Posterior vena cava (tissue), 2 donors: ENCODE data around the gene ZNF333. TPM values are rescaled to one million over a fixed set of nuclear protein-coding genes. Genes with fewer than 3 reads are reported as not detected.

ENCODE experiments used
- DNase-seq: peaks from one replicate; pipeline ENCODE4 v3.0.0-alpha.2; 2020; ENCODE audit warnings: low spot score
- intact Hi-C, 2 donors: fragments of 100-400 bp; cut with DNase I; formaldehyde crosslinking; loops; one replicate each; pipeline versions ENCODE4 v1.14.1 to v1.14.2; 2022 to 2023
- total RNA-seq, 2 donors: library from RNA; stranded (reverse); fragmentation: NEBNext Ultra II Directional; extraction: Animal tissue kit (Norgen Biotek cat#: 25700); gene quantifications; one replicate each; pipeline ENCODE4 v1.2.1, GENCODE V29; 2021
- donor health status: DM: yes; HTN: yes; CAD: no.
- donor health status: DM: yes; HTN: yes; CAD: no.

Gene ZNF333
- total RNA-seq, 2 donors from 2014 or later: 17.5 to 20.3 TPM

DNA sequence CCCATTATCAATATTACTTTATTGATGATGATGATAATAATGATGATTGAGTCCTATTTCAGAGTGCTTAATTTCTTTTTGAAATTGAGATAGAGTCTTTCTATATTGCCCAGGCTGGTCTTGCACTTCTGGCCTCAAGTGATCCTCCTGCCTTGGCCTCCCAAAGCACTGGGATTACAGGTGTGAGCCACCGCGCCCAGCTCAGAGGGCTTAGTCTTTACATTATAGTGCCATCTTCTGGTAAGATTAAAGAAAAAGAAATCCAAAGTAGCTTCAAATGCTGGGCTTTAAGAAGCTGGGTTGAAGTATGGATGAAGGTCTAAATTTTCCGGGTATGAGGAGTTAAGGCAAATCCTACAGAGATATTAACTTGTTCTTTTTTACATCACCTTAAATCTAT, 3.4 kb upstream of the ZNF333 start:
- intact Hi-C loops: loop anchor here in 1 of 2 donors (5.0 kb wide), 1 partner anchor 119 kb away; no protein-coding TSS in a partner anchor
- no peak for DNase-seq

DNA sequence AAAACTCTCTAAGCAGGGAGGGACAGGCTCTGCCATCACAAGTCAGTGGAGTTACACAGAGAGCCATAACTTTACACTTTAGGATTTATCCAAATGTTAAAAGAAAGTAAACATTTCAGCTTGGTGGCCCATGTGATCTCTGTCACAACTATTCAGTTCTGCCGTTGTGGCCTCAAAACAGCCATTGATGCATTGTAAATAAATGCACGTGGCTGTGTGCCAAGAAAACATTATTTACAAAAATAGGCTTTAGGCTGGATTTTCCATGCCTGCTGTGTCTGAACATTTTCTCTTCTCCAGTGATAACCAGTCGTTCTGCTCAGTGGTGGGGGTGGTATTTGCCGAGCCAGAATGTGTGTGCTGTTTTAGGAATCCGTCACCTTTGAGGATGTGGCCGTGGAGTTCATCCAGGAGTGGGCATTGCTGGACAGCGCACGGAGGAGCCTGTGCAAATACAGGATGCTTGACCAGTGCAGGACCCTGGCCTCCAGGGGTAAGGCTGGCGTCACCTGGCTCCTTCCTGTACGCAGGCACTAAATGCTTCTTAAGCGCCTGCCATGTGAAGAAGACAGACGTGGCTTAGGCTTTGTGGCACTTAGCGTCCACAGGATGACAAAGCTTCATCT, 4.9 kb downstream of the ZNF333 start:
- intact Hi-C loops: no loop called here
- no peak for DNase-seq

DNA sequence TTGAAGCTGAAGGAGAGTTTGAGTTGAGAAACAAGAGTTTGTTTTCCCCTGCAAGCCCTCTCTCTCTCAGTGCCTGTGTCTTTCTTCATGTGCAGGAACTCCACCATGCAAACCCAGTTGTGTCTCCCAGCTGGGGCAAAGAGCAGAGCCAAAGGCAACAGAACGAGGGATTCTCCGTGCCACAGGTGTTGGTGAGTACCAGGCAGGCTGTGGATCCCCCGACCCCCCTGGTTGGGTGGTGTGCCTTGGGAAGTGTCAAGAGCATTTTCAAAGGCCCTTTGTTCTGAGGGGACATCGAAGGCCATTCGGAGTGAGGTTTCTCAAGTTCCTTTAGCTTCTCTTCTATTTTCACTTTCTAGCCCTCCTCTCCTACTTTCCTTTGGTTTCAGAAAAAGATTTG, 5.6 kb downstream of the ZNF333 start:
- intact Hi-C loops: no loop called here

DNA sequence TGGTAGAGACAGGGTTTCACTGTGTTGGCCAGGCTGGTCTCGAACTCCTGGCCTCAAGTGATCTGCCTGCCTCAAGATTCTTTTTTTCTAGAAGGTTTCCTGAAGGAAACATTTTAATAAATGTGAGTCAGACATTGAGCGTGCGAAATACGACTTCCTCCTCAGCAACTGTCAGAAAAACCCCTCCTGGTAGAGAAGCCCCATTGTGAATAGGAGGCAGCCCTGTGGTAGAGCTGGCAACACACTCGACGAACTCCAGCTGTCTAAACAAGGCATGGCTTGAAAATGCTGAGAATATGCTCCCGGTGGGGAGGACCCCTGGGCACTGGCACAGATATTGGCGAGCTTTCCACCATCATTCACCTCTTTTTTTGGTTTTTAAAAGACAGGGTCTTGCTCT, 9.8 kb downstream of the ZNF333 start:
- no peak for DNase-seq
- intact Hi-C loops: no loop called here

More for the DNA sequence above, 5.6 kb downstream of the ZNF333 start:
- DNase-seq: peak; percentile 24

DNA sequence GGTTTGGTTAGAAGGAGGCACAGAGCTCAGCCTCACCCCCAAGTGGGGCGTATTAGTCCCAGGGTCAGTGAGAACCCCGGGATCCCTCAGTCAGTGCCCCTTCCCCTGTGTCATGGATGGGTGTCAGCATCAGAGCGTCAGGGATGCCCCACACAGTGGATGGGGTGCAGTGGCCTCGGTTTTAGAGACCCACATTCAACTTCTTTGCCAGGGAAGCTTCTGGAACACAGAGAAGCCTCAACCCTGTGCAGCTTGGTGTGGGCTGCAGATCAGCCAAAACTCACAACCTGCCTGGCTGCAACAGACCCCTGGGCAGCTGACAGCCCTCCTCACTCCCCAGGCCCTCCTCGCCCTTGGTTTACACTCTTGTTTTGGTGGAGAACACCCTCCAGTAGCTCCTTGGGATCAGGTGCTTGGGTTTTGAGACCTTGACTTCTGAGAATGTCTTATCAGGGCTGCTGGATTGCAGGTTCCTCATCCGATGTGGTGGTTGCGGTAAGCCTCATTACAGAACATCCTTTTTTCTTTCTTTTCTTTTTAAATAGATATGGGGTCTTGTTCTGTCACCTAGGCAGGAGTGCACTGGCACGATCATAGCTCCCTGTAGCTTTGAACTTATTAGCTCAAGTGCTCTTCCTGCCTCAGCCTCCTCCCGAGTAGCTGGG, 11.0 kb downstream of the ZNF333 start:
- DNase-seq: no peak
- intact Hi-C loops: no loop called here

DNA sequence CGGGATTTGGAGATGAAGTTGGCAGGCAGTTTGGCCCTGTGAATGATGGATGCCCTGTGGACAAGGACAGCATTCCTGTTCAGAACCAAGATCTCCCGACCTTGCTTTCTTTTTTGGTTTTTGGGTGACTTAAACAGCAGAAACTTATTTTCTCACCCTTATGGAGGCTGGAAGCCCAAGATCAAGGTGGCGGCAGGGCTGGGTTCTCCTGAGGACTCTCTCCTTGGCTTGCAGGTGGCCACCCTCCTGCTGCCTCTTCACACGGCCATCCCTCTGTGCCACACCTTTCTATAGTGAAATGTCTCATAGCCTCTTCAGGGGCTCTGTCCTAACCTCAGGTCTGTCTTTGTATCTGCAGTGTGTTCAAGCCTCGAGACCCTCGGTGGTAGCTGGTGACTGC, 14.0 kb downstream of the ZNF333 start:
- DNase-seq: peak; percentile 19
- intact Hi-C loops: no loop called here

DNA sequence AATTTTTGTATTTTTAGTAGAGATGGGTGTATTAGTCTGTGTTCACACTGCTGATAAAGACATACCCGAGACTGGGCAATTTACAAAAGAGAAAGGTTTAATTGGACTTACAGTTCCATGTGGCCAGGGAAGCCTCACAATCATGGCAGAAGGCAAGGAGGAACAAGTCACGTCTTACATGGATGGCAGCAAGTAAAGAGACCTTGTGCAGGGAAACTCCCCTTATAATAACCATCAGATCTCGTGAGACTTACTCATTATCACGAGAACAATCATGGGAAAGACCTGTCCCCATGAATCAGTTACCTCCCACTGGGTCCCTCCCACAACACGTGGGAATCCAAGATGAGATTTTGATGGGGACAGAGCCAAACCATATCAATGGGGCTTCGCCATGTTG, 14.6 kb downstream of the ZNF333 start:
- DNase-seq: no peak
- intact Hi-C loops: no loop called here

DNA sequence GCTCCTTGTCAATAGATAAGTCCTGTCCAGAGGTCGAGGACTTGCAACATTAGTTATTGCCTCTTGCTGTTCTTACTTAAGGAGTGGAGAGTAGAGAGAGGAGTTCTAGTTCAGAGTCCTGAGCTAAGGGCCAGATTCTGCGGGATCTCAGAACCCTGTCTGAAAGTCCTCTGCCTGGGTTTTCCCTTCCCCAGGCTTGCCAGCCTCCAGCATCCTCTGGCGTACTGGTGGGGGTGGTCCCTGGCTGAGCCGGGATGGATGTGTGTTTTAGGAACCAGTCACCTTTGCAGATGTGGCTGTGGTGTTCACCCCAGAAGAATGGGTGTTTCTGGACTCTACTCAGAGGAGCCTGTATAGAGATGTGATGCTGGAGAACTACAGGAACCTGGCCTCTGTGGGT, 26.0 kb downstream of the ZNF333 start:
- intact Hi-C loops: no loop called here
- DNase-seq: no peak

DNA sequence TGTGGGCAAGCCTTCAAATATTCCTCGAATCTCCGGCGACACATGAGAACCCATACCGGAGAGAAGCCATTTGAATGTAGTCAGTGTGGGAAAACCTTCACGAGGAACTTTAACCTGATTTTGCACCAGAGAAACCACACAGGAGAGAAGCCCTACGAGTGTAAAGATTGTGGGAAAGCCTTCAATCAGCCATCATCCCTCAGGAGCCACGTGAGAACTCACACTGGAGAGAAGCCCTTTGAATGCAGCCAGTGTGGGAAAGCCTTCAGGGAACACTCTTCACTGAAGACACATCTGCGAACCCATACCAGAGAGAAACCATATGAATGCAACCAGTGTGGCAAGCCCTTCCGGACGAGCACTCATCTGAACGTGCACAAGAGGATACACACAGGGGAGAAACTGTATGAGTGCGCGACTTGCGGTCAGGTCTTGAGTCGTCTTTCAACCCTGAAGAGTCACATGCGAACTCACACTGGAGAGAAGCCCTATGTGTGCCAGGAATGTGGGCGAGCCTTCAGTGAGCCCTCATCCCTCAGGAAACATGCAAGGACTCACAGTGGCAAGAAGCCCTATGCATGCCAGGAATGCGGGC, 28.8 kb downstream of the ZNF333 start:
- no peak for DNase-seq
- intact Hi-C loops: no loop called here

DNA sequence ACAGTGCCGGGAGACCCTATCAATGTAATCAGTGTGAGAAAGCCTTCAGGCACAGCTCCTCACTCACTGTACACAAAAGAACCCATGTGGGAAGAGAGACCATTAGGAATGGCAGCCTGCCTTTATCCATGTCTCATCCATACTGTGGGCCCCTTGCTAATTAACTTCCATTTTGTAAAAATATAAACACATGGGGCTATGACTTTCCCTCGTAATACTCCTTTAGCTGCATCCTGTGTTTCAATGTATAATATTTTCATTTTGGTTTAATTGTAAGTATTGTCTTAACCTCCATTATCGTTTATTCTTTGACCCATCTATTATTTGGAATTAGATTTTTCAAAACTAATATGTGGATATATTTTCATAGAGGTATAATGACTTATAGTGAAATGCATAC, 29.3 kb downstream of the ZNF333 start:
- intact Hi-C loops: no loop called here
- no peak for DNase-seq

DNA sequence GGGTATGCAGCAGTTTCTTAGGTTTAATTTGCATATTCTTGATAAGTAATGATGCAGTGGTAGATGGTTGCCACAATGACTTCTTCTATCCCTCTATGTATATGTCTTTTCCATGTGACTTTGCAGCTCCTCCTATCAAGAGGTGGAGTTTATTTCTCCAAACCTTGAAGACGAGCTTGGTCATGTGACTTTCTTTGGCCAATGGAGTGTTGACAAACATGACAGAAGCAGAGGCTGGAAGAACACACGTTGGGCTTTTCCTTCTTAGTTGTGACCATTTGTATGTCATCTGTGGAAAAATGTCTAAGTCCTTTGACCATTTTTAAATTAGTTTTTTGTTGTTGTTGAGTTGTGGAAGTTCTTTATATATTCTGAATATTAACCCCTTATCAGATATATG, 32.3 kb downstream of the ZNF333 start:
- DNase-seq: no peak
- intact Hi-C loops: no loop called here

DNA sequence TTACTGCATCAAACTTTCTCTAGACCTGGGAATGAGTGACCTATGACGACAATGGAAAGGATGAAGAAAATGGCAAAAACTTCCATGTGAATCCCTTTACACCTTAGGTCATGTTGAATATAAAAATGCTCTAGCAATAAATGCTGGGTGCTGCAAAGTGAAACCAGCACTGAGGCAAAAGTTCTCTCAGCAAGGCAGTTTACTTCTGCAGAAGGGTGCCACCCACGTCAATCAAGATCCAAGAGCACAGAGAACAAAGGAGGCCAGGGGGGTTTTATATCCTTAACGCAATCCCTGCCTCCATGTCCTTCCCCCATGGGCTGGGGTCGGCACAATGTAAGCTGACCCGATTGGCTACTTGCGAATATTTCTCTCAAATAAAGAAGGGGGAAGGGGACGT, 38.7 kb downstream of the ZNF333 start:
- intact Hi-C loops: no loop called here
- no peak for DNase-seq

DNA sequence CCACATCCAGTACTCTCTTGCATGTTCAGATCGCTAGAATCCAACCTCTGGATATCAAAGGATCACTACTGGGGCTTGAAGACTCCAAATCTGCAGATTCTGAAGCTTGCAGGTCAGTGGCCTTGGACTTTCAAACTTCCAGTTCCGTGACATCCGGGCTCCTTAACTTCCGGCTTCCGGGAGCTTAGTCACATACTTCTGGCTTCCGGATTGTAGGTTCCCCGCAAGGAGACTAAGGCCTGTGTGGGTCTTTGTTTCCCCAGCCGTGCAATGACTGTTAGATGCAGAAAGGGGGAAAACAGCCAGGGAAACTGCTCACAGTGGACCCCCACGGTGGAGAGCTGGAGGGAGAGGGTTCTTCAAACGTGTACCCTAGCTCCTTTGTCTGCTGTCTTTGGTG, 41.4 kb downstream of the ZNF333 start:
- DNase-seq: no peak
- intact Hi-C loops: no loop called here

DNA sequence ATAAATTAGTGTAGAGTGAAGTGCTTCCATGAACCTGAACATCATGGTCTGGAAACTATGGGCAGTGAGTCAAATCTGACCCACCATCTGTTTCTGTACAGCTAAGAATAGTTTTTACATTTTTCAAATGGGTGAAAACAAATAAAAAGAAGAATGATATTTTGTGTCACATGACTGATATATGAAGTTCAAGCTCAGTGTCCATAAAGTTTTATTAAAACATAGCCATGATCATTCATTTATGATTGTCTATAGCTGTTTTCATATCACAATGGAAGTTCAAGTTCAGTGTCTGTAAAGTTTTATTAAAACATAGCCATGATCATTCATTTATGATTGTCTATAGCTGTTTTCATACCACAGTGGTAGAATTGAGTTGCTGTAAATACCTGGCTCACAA, 42.7 kb downstream of the ZNF333 start:
- no peak for DNase-seq
- intact Hi-C loops: no loop called here

DNA sequence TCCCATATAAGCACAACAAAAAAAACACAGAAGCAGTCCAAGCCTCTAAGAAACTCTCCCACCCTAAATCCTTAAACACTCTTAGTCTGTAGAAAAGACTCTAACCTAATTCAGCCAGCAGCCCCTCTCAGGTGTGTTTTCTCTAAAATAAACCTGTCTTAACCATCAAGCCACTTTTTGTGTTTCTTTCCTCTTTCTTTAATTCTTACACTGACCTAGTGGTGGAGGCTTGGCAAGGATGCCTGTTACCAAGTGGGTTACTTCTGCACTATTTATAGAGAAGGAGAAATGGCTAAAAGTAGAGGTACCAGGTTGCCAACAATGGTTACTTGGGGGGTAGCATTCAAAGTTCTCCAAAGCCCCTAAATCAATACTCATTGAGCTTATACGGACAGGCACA, 43.7 kb downstream of the ZNF333 start:
- intact Hi-C loops: no loop called here
- DNase-seq: no peak

DNA sequence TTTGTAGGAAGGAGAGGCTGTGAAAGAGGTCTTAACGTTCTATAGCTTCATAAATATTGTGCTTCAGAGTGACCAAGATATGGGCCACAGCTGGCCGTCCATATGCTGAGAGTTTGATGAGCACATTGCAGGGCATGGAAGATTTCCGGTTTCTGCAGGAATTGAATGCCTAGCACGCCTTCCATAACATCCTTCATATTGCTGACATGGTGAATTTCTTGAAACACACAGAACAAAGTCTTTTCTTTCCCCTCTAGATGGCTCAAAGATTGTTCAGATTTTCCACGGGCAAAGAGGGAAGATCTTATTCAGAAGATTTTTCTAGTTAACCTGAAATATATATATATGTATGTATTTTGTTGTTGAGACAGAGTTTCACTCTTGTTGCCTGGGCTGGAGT, 46.1 kb downstream of the ZNF333 start:
- no peak for DNase-seq
- intact Hi-C loops: no loop called here

DNA sequence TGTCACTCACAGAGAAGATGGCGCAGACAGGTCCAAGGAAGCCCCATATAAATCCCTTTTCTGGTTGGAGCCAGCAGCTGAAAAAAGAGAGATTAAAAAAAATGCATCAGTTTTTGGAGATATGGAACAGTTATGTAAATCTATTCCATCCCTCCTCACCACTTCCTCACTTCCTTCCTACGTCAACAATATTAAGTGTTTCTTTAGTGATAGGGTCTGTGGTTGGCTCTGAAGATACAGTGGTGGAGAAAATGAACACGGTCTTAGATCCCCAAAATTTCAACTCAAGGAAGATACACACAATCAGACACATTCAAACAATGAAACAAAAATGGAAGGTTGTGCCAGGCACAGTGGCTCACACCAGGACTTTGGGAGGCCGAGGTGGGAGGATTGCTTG, 57.0 kb downstream of the ZNF333 start:
- no peak for DNase-seq
- intact Hi-C loops: no loop called here

DNA sequence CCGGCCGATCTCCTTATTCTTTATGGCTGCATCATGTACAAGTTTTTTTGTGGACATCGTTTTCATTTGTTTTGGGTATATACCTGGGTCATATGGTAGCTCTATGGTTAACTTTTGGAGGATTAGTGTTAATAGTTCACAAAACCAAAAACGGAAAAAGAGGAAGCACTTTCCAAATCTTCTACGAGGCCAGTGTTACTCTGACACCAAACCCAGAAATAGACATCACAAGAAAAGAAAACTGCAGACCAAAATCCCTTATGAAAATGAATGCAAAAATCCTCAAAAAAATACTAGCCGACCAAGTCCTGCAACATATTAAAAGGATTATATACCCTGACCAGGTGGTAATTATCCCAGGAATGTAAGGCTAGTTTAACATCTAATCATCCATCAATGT, 58.8 kb downstream of the ZNF333 start:
- no peak for DNase-seq
- intact Hi-C loops: no loop called here

DNA sequence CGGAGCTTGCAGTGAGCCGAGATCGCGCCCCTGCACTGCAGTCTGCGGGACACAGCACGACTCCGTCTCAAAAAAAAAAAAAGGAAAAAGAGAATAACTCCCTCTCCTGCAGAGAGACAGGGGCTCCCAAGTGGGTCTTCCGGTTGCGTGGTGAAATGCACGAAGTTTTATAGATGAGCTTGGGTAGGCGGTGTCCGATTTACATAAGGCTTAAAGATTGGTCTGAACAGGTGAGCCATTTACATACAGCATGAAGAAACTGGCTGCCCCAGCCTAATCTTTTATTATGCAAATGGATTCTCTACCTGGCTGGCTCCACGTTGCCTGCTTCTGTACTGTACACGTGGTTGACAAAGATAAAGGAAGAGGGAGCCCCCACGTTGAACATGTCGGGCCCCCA, 69.0 kb downstream of the ZNF333 start:
- DNase-seq: peak; percentile 29

DNA sequence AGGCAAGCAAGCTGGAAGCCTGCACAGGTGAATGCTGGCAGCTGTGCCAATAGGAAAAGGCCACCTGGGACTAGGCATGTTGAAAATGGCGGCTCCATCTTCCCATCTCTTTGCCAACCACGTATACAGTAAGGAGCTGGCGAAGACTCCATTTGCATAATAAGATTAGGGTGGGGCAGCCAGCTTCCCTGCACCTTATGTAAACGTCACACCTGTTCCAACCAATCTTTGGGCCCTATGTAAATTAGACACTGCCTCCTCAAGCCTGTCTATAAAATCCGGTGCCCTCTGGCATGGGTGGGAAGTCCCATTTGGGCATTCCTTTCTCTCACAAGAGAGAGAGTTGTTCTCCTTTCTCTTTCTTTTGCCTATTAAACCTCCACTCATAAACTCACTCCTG, 71.8 kb downstream of the ZNF333 start:
- no peak for DNase-seq
- intact Hi-C loops: no loop called here

More for the DNA sequence above, 69.0 kb downstream of the ZNF333 start:
- intact Hi-C loops: no loop called here

DNA sequence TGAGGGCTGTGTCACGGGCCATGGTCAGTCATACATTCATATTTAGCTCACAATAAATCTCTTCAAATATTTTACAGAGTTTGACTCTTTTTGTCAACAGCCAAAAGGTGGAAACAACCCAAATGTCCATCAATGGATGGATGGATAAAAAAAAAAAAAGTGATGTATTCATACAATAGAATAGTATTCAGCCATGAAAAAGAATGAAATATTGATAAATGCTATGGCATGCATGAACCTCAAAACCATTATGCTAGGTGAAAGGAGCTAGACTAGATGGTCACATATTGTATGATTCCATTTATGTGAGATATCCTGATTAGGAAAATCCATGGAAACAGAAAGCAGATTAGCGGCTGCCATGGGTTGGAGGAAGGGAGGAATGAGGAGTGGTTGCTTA, 72.3 kb downstream of the ZNF333 start:
- intact Hi-C loops: no loop called here
- peak; percentile 3 for DNase-seq
